Measurements from ENCODE around the gene LRRC34. TPM values are rescaled to one million over a fixed set of nuclear protein-coding genes. Genes with fewer than 3 reads are reported as not detected.

The LRRC34 gene
- total and polyA plus RNA-seq, 2 of the 8 experiments (the other 6 are each of a cell fraction or from before 2014, with no cell fraction given) = 3.3 to 4.1 TPM

- TF ChIP-seq KDM4A (IDR thresholded peaks at IDR 0.05; ENCODE audit: low read depth, low read length, severe bottlenecking) (no peak), NRF1 (IDR thresholded peaks at IDR 0.05; ENCODE audit: low read depth, low read length) (no peak), KDM1A (IDR thresholded peaks at IDR 0.05; ENCODE audit: borderline replicate concordance, low read length) (no peak), SP2 (IDR thresholded peaks at IDR 0.05; ENCODE audit: low read length) (no peak), EGR1 (IDR thresholded peaks at IDR 0.05; ENCODE audit: borderline replicate concordance, low read depth, low read length) (no peak), CBX8 (IDR thresholded peaks at IDR 0.05; ENCODE audit: borderline replicate concordance, low read depth, low read length) (no peak), ATF2 (IDR thresholded peaks at IDR 0.05; ENCODE audit: low read length) (no peak), TEAD4 (IDR thresholded peaks at IDR 0.05; ENCODE audit: low read depth, low read length) (no peak)
Measured at GRCh38 chr3:169848741-169849140, 36.0 kb upstream of the LRRC34 start (continued).

All from H1 (cell line).